Activated CD8-positive, alpha-beta memory T cell treated with anti-CD3 and anti-CD28 coated beads, Interleukin-2, amount 50 U/mL, for 24 hours (primary cell): ENCODE data around the gene ACTBL2.
"Not testable (repeated sequence)": the region's sequence is repeated elsewhere in the genome, so short reads cannot be mapped to it uniquely, and the experiment has no call there.

ENCODE experiments used
- DNase-seq: peaks from one replicate; pipeline ENCODE4 v3.0.0-alpha.2; 2020; ENCODE audit errors: extremely low read depth

Gene ACTBL2

GRCh38 chr5:57482671-57483106 is at the start of gene ACTBL2:
Gene ACTBL2, minus strand, starts transcription at chr5:57482811. Its CDS starts 104 bp downstream, at chr5:57482707.
- DNase-seq, result no peak

- no peak for DNase-seq
These were observed 48.7 kb upstream of the ACTBL2 start for GRCh38 chr5:57531333-57531732.

GRCh38 chr5:57529864-57530263 is 47.3 kb upstream of the ACTBL2 start:
- DNase-seq, result no peak

- DNase-seq, result no peak
These were observed 45.3 kb upstream of the ACTBL2 start for GRCh38 chr5:57527870-57528269.

- DNase-seq, result no peak
These were observed 41.9 kb upstream of the ACTBL2 start for GRCh38 chr5:57524348-57525060.

GRCh38 chr5:57522477-57522876 is 39.9 kb upstream of the ACTBL2 start:
- not testable (repeated sequence) for DNase-seq

- not testable (repeated sequence) for DNase-seq
These were observed 35.8 kb upstream of the ACTBL2 start for GRCh38 chr5:57518415-57518814.

DNA sequence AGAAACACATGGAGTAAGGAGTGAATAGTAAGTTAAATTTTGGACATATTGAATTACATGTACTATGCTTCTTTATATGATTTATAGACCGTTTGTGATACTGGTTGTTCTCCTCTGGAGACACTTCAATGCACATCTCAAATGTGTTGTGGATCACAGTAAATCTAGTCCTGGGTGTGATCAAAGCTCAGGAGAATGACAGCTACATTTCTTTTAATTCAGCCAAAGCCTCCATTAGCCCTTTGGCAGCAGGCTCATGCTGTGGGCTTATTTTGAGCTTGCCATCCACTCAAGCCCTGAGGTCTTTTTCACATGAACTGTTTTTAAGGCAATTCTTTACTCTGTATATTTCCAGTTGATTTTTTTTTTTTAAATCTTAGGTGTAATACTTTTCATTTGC is 34.6 kb upstream of the ACTBL2 start:
- DNase-seq, result no peak

GRCh38 chr5:57513785-57514184 is 31.2 kb upstream of the ACTBL2 start:
- DNase-seq, result no peak

GRCh38 chr5:57511321-57511720 is 28.7 kb upstream of the ACTBL2 start:
- no peak for DNase-seq

GRCh38 chr5:57509501-57510260 is 27.1 kb upstream of the ACTBL2 start:
- DNase-seq, result no peak

DNA sequence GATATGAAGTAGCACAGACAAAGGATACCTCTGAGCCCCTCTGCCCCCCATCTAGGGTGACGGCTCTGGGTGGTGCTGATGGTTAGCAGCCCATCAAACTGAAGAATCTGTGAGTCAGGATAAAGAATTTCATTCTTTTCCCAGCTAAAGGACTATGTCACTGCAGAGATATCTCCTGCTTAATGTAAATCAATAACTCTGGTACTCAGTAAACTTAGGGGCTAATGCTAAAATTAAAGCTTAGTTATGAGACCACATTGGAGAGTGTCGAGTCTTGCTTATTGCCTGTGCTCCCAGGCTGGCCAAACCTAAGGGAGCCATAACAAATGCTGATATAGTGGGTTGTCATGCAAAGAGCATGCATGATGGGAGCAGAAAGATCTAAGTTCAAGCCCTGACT is 25.6 kb upstream of the ACTBL2 start:
- DNase-seq, result no peak

DNA sequence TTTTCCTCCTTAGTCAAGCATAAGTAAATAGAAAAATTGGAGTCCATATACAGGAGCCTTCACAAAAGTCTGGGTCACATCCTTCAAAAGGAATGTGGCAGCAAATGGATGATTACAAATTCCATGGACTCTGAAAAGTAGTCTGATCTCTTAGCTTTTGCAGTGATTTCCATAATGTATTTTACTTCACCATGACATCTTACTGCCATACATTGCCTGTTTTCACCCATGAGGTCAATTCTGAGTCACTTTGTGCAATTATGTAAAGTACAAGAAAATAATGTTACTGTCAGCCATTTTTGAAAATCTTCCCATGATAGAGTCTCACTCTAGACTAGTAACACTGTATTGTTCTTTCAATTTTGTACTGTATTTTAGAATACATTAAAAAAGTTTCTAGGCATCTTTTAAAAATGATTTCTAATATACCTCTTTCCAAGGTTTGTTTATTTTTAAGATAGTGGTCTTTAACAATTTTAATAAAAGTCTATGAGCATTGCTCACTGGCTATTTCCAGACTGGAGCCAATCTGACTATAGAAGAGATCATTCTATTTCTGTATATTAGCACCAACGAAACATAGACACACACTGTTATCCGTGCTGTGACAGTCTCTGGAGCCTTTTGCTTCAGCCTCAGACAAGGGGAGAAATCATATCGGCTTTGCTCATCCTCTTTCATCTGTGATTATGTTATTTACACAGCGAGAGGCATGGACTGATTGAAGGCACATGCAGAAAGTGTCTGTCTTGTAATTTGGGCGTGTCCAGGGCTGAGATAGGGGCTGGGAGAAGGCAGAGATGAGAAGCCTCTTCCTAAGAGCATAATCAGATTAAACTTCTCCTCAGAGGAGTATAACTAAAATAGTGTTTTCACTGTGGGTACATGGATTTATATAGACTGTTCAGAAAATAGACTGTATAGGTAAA is 22.9 kb upstream of the ACTBL2 start:
- DNase-seq, result no peak

DNA sequence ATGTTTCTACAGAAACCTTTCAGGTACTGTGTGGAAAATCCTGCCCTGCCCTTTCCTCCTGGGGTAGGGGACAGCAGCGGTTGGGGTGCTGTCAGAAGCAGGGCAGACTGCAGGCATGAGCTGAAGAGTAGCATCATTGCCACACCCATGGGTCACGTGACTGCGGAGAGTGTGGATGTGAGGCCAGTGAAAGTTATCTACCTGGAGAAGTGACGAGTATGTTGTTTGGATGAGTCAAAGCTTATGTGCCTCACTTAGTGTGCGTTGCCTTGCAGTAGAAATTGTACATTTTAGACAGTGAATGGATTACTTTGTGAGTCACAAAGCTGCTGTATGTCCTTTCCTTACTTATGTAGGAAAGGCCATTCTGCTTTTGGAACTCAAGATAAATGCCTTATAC is 21.7 kb upstream of the ACTBL2 start:
- DNase-seq, result no peak

GRCh38 chr5:57503433-57503832 is 20.8 kb upstream of the ACTBL2 start:
- no peak for DNase-seq

GRCh38 chr5:57501414-57502201 is 19.0 kb upstream of the ACTBL2 start:
- DNase-seq, result no peak

GRCh38 chr5:57499262-57500050 is 16.8 kb upstream of the ACTBL2 start:
- DNase-seq, result no peak

GRCh38 chr5:57497733-57498132 is 15.1 kb upstream of the ACTBL2 start:
- no peak for DNase-seq

- DNase-seq, result no peak
These were observed 12.9 kb upstream of the ACTBL2 start for GRCh38 chr5:57495285-57496086.
